GM21717 (cell line): Measurements from ENCODE around the gene ADAMTS7.
"Not testable (repeated sequence)": the region's sequence is repeated elsewhere in the genome, so short reads cannot be mapped to it uniquely, and the experiment has no call there.

Experiments used
- ATAC-seq: cut with Tn5 transposase; IDR thresholded peaks from one replicate; pipeline ENCODE4 v1.9.1; 2021; ENCODE audit warnings: mild to moderate bottlenecking, moderate library complexity; ENCODE audit not compliant: unreplicated experiment

The ADAMTS7 gene

DNA sequence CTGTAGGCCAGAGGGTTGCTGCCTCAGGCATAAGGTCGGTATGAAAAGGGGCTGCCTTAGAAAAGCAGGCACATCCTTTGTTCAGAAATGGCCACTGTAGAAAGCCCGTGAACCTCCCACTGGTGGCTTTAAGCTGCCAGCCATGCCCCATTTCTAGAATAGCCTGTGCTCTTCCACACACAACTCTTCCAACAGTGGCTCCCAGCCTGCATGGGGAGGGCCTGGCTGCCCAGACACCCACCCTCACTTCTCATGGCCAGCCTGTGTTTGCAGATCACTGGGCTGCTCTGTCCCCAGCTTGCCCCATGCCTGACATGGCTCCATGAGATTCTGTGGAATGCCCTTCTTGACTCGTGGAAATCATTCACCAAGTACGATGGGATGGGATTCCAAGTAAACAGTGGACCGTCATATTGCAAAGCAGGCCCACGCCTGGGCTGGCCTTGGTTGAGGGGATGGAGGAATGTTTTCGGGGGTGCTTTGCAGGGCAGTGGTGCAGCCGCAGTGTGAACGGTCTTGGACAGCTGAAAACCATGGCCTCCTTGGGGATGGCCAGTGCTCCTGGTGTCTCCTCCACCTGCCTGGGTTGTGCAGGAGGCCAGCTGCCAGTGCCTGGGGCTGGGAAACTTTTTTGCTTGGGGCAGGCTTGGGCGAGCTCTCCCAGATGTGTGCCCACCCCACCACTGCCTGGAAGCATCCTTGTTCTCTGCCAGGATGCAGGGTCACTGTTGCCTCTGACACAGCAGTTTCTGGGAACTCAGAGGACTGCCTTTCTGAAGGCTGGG lies 57.3 kb downstream of the ADAMTS7 start:
- ATAC-seq: not testable (repeated sequence)

- not testable (repeated sequence) for ATAC-seq
Measured at GRCh38 chr15:78753359-78753659, 58.0 kb downstream of the ADAMTS7 start.

GRCh38 chr15:78752492-78753358 lies 58.5 kb downstream of the ADAMTS7 start:
- ATAC-seq: no peak

GRCh38 chr15:78751602-78751979 lies 59.7 kb downstream of the ADAMTS7 start:
- no peak for ATAC-seq

DNA sequence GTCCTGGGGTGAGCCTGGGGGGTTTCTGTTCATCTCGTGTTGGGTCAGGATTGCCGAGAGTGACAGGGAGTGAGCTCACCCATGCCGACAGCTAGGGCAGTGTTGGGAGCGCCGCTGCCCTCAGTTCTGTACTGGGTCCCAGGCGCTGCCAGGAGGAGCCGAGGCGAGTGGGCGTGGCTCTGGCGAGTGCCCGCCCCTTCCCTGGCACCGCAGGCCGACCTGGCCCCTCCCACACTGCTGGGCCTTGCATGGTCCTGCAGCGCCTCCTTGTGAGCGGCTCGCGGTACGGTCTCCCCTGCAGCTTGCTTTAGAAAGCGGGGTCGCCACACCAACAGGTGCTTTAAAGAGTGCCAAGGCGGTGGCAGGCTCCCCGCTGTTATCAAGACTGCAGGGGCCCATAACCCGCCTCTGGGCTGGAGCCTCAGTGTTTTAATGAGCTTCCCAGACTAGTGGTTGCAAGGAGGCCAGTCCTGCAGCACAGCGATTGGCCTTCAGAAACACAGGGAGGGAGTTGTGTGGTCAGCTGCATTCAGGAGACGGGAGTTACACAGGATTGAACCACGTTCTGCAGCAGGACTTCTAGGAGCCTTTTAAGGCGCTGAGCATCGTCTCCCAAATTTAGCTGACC lies 60.2 kb downstream of the ADAMTS7 start:
- ATAC-seq: peak; percentile 59

DNA sequence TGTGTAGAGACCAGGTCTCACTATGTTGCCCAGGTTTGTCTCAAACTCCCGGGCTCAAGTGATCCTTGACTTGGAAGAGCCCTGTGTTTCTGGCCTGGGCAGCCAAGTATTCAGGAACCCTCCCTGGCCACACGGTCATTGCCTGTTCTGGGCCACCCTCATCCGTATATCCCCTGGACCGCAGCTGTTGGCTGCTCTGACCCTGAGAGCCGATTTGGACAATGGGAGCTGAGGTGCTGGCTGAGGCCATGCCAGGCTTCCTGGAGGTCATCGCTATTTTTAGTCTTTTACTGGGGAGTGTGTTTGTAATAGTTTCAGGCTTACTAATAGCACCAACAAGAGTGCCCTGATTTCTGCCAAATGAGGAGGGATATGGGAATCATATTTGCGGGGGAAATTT lies 60.7 kb downstream of the ADAMTS7 start:
- no peak for ATAC-seq

- no peak for ATAC-seq
Measured at GRCh38 chr15:78749831-78750230, 61.4 kb downstream of the ADAMTS7 start.

- not testable (repeated sequence) for ATAC-seq
Measured at GRCh38 chr15:78747877-78748276, 63.4 kb downstream of the ADAMTS7 start.

GRCh38 chr15:78741674-78742073 lies 69.6 kb downstream of the ADAMTS7 start:
- not testable (repeated sequence) for ATAC-seq

DNA sequence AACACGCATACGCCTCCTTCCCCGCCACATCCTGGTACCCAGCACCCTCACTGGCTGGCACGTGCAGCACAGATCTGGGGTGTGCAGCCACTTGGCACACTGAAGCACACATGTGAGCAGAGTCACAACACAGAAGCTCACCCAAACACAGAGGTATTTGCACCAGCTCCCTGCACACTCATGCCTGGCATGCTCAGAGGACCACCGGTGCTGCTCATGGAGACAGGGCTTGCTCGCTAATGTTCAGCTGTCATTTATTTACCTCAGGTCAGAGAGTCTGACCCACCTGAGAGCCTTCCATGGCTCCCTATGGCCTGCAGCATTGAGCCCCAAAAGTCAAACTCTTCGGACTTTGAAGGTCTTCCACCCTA lies 70.4 kb downstream of the ADAMTS7 start:
- ATAC-seq: no peak

- peak; percentile 70 for ATAC-seq
Measured at GRCh38 chr15:78739996-78740903, 71.0 kb downstream of the ADAMTS7 start.

GRCh38 chr15:78739206-78739605 lies 72.1 kb downstream of the ADAMTS7 start:
- ATAC-seq: no peak

DNA sequence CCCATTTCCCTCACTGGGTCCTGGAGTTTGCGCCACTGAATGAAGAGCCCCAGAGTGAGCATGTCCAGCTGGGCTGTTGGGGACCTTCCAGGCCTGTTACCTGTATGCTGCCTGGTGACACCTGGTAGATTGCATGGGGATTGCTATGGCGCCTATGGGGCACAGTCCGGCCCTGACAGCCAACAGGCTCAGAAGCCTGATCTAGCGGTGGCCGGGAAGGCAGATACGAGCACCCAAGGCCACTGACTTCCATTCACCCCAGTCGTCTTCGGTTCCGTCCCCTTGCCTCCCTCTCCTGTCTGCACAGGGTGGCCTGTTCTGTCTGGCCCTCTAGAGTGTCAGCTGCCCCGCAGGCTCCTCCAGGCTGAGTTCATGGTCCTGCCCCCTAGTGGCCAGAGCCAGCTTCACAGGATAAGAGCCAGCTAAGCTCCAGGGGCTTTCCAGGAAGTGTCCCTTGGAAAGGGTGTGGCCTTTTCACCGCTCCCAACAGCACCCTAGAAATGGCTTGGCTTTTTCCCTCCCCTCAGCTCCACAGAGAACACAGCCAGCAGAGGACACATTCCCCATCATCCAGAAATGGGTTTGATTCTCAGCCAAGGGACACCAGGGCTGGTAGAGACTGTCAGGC lies 73.2 kb downstream of the ADAMTS7 start:
- ATAC-seq: not testable (repeated sequence)

GRCh38 chr15:78737187-78737820 lies 74.0 kb downstream of the ADAMTS7 start:
- ATAC-seq: no peak

DNA sequence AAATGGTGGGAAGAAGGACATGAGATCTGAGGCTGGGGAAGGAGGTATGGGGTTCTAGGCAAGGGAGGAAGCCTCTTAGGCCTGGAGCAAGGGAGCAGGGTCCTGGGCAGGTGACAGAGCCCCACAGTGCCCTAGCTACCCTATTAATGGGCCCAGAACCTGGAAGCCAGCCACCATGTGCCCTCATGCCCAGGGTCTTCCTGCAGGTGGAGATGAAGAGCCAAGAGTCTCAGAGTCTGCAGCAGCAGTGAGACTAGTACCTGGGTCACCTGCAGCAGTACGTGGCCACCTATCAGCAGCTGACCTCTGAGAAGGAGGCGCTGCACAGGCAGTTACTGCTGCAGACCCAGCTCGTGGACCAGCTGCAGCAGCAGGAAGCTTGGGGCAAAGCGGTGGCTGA lies 75.0 kb downstream of the ADAMTS7 start:
- ATAC-seq: not testable (repeated sequence)

DNA sequence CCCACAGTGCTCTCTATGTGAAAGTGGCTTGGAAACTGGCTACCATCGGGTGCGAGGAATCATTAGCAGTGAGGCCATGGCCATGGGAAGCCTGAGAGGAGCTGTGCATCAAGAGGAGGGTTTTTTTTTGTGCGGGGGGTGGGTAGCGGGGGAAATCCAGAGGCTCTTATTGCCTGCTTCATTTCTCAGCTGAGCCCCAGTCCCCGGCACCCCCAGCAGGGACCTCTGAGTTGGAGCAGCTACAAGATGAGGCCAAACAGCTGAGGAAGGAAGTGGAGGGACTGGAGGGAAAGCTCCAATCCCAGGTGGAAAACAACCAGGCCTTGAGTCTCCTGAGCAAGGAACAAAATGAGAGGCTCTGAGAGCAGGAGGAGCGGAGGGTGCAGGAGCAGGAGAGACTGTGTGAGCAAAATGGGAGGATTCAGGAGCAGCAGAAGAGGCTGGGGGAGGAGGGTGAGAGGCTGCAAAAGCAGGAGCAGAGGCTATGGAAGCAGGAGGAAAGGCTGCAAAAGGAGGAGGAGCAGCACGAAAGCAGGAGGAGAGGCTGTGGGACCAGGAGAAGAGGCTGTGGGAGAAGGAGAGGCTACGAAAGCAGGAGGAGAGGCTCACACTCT lies 76.7 kb downstream of the ADAMTS7 start:
- no peak for ATAC-seq

GRCh38 chr15:78732634-78733033 lies 78.6 kb downstream of the ADAMTS7 start:
- no peak for ATAC-seq

- no peak for ATAC-seq
Measured at GRCh38 chr15:78730955-78731354, 80.3 kb downstream of the ADAMTS7 start.

GRCh38 chr15:78728427-78728826 lies 82.8 kb downstream of the ADAMTS7 start:
- not testable (repeated sequence) for ATAC-seq
